Endothelial cell of umbilical vein (primary cell): ENCODE measurements around the gene DOP1A. TPM values are rescaled to one million over a fixed set of nuclear protein-coding genes. Genes with fewer than 3 reads are reported as not detected.

Experiments used
- BruUV-seq: library from RNA; stranded (reverse); fragments of 400-500 nt; replicated peaks from 2 replicates; lab custom pipeline; 2021; lab: Mats Ljungman, UMichigan
- CTCF ChIA-PET: fragments of 300-600, 350-600 bp; sonication (Branson Sonifier 250); formaldehyde crosslinking; loops from one replicate; lab custom pipeline; 2021; ENCODE audit warnings: antibody characterized with exemption, inconsistent platforms; lab: Charles Lee
- POLR2A ChIA-PET: fragments of 300-600, 350-600 bp; sonication (Branson Sonifier 250); formaldehyde crosslinking; loops from one replicate; lab custom pipeline; 2021; ENCODE audit warnings: antibody characterized with exemption, inconsistent platforms; lab: Charles Lee
- DNase-seq: peaks from one replicate; pipeline ENCODE4 v3.0.0-alpha.2; 2011; ENCODE audit warnings: low read depth, low spot score
- FAIRE-seq: peaks from 2 replicates; lab custom pipeline; 2011; peaks lifted over from hg19 to GRCh38; lab: Jason Lieb, UNC
- H2AFZ ChIP-seq: 2 replicates; pipeline ENCODE4 v1.6.0; 2012; ENCODE audit warnings: low read depth, low read length, control low read depth, inconsistent platforms
- H3K27ac ChIP-seq: 2 replicates; pipeline ENCODE4 v1.5.1; 2011; ENCODE audit warnings: low read depth, mild to moderate bottlenecking, control low read depth, low read length, moderate library complexity; ENCODE audit not compliant: insufficient read depth
- H3K27me3 ChIP-seq, 2 experiments: 2 replicates each; pipeline versions ENCODE4 v1.6.0 to v1.6.1; 2011; ENCODE audit warnings: low read length in 2 of 2, mixed read lengths in 1 of 2; ENCODE audit not compliant: control insufficient read depth in 2 of 2, insufficient read depth in 2 of 2
- H3K36me3 ChIP-seq, 2 experiments: 2 replicates in 1 of 2; 3 replicates in 1 of 2; pipeline ENCODE4 v1.5.1; 2011; ENCODE audit warnings: low read length in 2 of 2, mild to moderate bottlenecking in 1 of 2, moderate library complexity in 1 of 2; ENCODE audit not compliant: control insufficient read depth in 2 of 2, insufficient read depth in 2 of 2; ENCODE audit errors: extremely low read depth in 1 of 2
- H3K4me1 ChIP-seq: 3 replicates; pipeline ENCODE4 v1.5.1; 2011; ENCODE audit warnings: mild to moderate bottlenecking, low read length; ENCODE audit not compliant: control insufficient read depth, insufficient read depth; ENCODE audit errors: extremely low read depth
- H3K4me2 ChIP-seq: 2 replicates; pipeline ENCODE4 v1.6.1; 2011; ENCODE audit warnings: low read length, control low read depth, mixed read lengths; ENCODE audit not compliant: insufficient read depth
- H3K4me3 ChIP-seq, 3 experiments: fragments of 200-600 bp in 1 of 3; sonication (generic), shearing (Covaris generic) in 1 of 3; replicated peaks in 1 of 3; 2 replicates each; pipeline ENCODE4 v1.5.1; 2011 to 2016; ENCODE audit warnings: control low read depth in 3 of 3, low read length in 3 of 3, mild to moderate bottlenecking in 2 of 3, inconsistent platforms in 1 of 3, low read depth in 1 of 3, moderate library complexity in 1 of 3; ENCODE audit not compliant: insufficient read depth in 1 of 3
- H3K79me2 ChIP-seq: 2 replicates; pipeline ENCODE4 v1.6.0; 2012; ENCODE audit warnings: low read length, inconsistent platforms; ENCODE audit not compliant: control insufficient read depth, insufficient read depth
- H3K9ac ChIP-seq: replicated peaks from 2 replicates; pipeline ENCODE3; 2011; ENCODE audit warnings: low read length, control low read depth; ENCODE audit not compliant: insufficient read depth; ENCODE audit errors: extremely low read depth
- H3K9me1 ChIP-seq: replicated peaks from 3 replicates; pipeline ENCODE4 v1.6.0; 2011; ENCODE audit warnings: mild to moderate bottlenecking, low read length; ENCODE audit not compliant: control insufficient read depth, insufficient read depth; ENCODE audit errors: extremely low read depth
- H3K9me3 ChIP-seq: replicated peaks from 2 replicates; pipeline ENCODE4 v1.5.1; 2012; ENCODE audit warnings: low read length, inconsistent platforms; ENCODE audit not compliant: control insufficient read depth, insufficient read depth
- H4K20me1 ChIP-seq: replicated peaks from 2 replicates; pipeline ENCODE3; 2011; ENCODE audit warnings: mild to moderate bottlenecking, low read length; ENCODE audit not compliant: control insufficient read depth, insufficient read depth; ENCODE audit errors: extremely low read depth
- EZH2 ChIP-seq: IDR thresholded peaks from 2 replicates; pipeline ENCODE4 v1.6.1; 2012; ENCODE audit warnings: borderline replicate concordance, low read depth, mild to moderate bottlenecking, moderate library complexity, low read length, inconsistent platforms; ENCODE audit not compliant: severe bottlenecking
- FOS ChIP-seq: IDR thresholded peaks from 2 replicates; pipeline ENCODE4 v1.6.1; 2011; ENCODE audit warnings: mild to moderate bottlenecking, low read length, moderate library complexity, borderline replicate concordance; ENCODE audit not compliant: insufficient read depth
- GATA2 ChIP-seq: IDR thresholded peaks from 2 replicates; pipeline ENCODE4 v1.7.0; 2011; ENCODE audit warnings: low read depth, mild to moderate bottlenecking, moderate library complexity, mixed read lengths, low read length; ENCODE audit not compliant: insufficient read length, insufficient read depth
- JUN ChIP-seq: IDR thresholded peaks from 2 replicates; pipeline ENCODE4 v1.6.1; 2011; ENCODE audit warnings: borderline replicate concordance, low read depth; ENCODE audit not compliant: insufficient read length, insufficient read depth
- MYC ChIP-seq: IDR thresholded peaks from one replicate; pipeline ENCODE4 v1.6.1; 2011; ENCODE audit warnings: mild to moderate bottlenecking, low read depth, low read length
- POLR2A ChIP-seq: IDR thresholded peaks from 2 replicates; pipeline ENCODE4 v1.6.1; 2012; ENCODE audit warnings: low read depth, mild to moderate bottlenecking, control low read depth, low read length
- POLR2AphosphoS5 ChIP-seq: IDR thresholded peaks from 2 replicates; pipeline ENCODE4 v1.6.1; 2012; ENCODE audit warnings: low read depth, mild to moderate bottlenecking, control low read depth, low read length, moderate library complexity; ENCODE audit not compliant: insufficient read depth
- dilution Hi-C: fragments of 300-500 bp; cut with MboI; formaldehyde crosslinking; loops from one replicate; pipeline ENCODE4 v1.15.0; 2019; ENCODE audit warnings: low sequenced_read_pairs; ENCODE audit not compliant: extremely low pct_ligation_motif_present
- intact Hi-C: fragments of 100-400 bp; cut with micrococcal nuclease; formaldehyde crosslinking; loops from one replicate; pipeline ENCODE4 v1.10.0; 2022
- polyA plus RNA-seq, 4 experiments: library from polyadenylated mRNA; depleted of rRNA in 3 of 4; stranded (reverse) in 3 of 4; unstranded in 1 of 4; fragments of >200 nt; gene quantifications; 2 replicates each; pipeline versions ENCODE4 v1.2.1 to v1.2.3, GENCODE V29; 2011 to 2012; ENCODE audit warnings: missing spikeins in 1 of 4
- total RNA-seq: library from RNA; stranded (reverse); gene quantifications from 2 replicates; pipeline ENCODE4 v1.2.3, GENCODE V29; 2021
- TF ChIP-seq, protein P1 (sequence below): IDR thresholded peaks from 2 replicates; pipeline ENCODE4 v1.6.1; 2011; ENCODE audit not compliant: insufficient read depth, insufficient read length
- TF ChIP-seq, protein P2 (sequence below), 2 donors: IDR thresholded peaks; 1 replicate in 1 of 2; 2 replicates in 1 of 2; pipeline ENCODE4 v1.5.1; 2011; ENCODE audit warnings: low read length in 2 of 2, mild to moderate bottlenecking in 2 of 2, moderate library complexity in 2 of 2, control low read depth in 1 of 2, inconsistent platforms in 1 of 2, low read depth in 1 of 2; ENCODE audit not compliant: insufficient read depth in 1 of 2; ENCODE audit errors: extremely low read depth in 1 of 2

DOP1A gene
- total and polyA plus RNA-seq, 2 donors (not counting 3 experiments of a cell fraction or from before 2014, with no cell fraction given): 6.3 to 12.3 TPM

DNA sequence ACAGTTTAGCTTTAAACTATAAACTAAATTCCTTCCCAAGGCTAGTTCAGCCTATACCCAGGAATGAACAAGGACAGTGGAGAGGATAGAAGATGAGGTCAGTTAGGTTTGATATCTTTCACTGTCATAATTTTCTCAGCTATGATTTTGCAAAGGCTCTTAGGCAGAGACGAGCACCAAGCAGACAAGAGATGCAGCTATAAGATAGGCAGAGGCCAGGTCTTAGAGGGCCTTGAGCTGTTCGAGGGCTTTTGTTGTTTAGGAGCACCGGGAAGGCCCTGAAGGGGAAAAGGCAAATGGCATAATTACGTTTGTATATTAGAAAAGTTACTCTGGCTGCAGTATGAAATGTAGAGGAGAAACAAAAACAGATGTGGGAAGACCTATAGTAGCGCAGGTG, 59.8 kb downstream of the DOP1A start:
- Histone ChIP-seq H3K79me2 (no peaks in the 10 kb centered on the region), H2AFZ (no peak overlapping the region), H3K4me3 (no peak overlapping the region), H3K27ac (no peak overlapping the region), H3K9me3 (no peaks in the 10 kb centered on the region), H3K4me1 (no peaks in the 10 kb centered on the region), H4K20me1 (no peaks in the 10 kb centered on the region), H3K36me3 (peaks cover 4 to 6% of the 10 kb centered on the region in 2 experiments), H3K9ac (no peak overlapping the region), H3K9me1 (no peaks in the 10 kb centered on the region), H3K27me3 (no peaks in the 10 kb centered on the region), H3K4me2 (no peak overlapping the region)
- FAIRE-seq: no peak
- dilution Hi-C loops: no loop called here
- ChIA-PET CTCF (interaction anchor here (1.5 kb wide), 1 partner anchor 60 kb away, joined by 3 read pairs; the partner anchor contains the start of gene DOP1A), POLR2A (no interaction called here)
- DNase-seq: no peak
- intact Hi-C loops: no loop called here
- TF ChIP-seq EZH2 (no peak), POLR2A (no peak), FOS (no peak), JUN (no peak), GATA2 (no peak), MYC (no peak), POLR2AphosphoS5 (no peak)
- TF ChIP-seq, protein P1, sequence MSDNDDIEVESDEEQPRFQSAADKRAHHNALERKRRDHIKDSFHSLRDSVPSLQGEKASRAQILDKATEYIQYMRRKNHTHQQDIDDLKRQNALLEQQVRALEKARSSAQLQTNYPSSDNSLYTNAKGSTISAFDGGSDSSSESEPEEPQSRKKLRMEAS: no peak
- TF ChIP-seq, protein P2, sequence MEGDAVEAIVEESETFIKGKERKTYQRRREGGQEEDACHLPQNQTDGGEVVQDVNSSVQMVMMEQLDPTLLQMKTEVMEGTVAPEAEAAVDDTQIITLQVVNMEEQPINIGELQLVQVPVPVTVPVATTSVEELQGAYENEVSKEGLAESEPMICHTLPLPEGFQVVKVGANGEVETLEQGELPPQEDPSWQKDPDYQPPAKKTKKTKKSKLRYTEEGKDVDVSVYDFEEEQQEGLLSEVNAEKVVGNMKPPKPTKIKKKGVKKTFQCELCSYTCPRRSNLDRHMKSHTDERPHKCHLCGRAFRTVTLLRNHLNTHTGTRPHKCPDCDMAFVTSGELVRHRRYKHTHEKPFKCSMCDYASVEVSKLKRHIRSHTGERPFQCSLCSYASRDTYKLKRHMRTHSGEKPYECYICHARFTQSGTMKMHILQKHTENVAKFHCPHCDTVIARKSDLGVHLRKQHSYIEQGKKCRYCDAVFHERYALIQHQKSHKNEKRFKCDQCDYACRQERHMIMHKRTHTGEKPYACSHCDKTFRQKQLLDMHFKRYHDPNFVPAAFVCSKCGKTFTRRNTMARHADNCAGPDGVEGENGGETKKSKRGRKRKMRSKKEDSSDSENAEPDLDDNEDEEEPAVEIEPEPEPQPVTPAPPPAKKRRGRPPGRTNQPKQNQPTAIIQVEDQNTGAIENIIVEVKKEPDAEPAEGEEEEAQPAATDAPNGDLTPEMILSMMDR (IDR thresholded peaks at IDR 0.05; ENCODE audit: extremely low read depth in 1 of 2, insufficient read depth in 1 of 2, low read depth in 1 of 2, low read length in 2 of 2): no peak
- BruUV-seq: no TSS peak
